Suprapubic skin (tissue), 4 donors: Measurements from ENCODE around the gene CD4. TPM values are rescaled to one million over a fixed set of nuclear protein-coding genes. Genes with fewer than 3 reads are reported as not detected.
A peak's percentile ranks its signal among the peaks of the same experiment; 100 is the strongest.

Experiments used
- DNase-seq, 2 donors: peaks; one replicate each; pipeline ENCODE4 v3.0.0-alpha.2; 2019; ENCODE audit warnings: low spot score in 2 of 2
- H3K27ac ChIP-seq: fragments of 200-600 bp; sonication (generic); one replicate; pipeline ENCODE4 v1.5.1; 2019
- H3K27me3 ChIP-seq: fragments of 200-600 bp; sonication (generic); one replicate; pipeline ENCODE4 v1.5.1; 2019
- H3K36me3 ChIP-seq: fragments of 200-600 bp; sonication (generic); one replicate; pipeline ENCODE4 v1.5.1; 2019
- H3K4me1 ChIP-seq: fragments of 200-600 bp; sonication (generic); one replicate; pipeline ENCODE4 v1.5.1; 2019
- H3K4me3 ChIP-seq: fragments of 200-600 bp; sonication (generic); one replicate; pipeline ENCODE4 v1.5.1; 2019; ENCODE audit warnings: mild to moderate bottlenecking
- H3K9me3 ChIP-seq: fragments of 200-600 bp; sonication (generic); one replicate; pipeline ENCODE4 v1.5.1; 2019
- CTCF ChIP-seq, 2 donors: fragments of 200-600 bp in 1 of 2; fragments of 450-650 bp in 1 of 2; sonication (generic) in 1 of 2; IDR thresholded peaks; one replicate each; pipeline ENCODE4 v1.5.1; 2016 to 2019; ENCODE audit warnings: antibody characterized with exemption in 2 of 2, mild to moderate bottlenecking in 1 of 2, moderate library complexity in 1 of 2
- EP300 ChIP-seq: sonication (generic); formaldehyde crosslinking; IDR thresholded peaks from one replicate; pipeline ENCODE4 v1.6.1; 2017; ENCODE audit warnings: antibody characterized with exemption
- POLR2A ChIP-seq, 2 donors: fragments of 450-650 bp; IDR thresholded peaks; one replicate each; pipeline ENCODE4 v1.6.1; 2017; ENCODE audit warnings: antibody characterized with exemption in 2 of 2, mild to moderate bottlenecking in 2 of 2, moderate library complexity in 2 of 2
- POLR2AphosphoS5 ChIP-seq, 3 donors: sonication (generic); formaldehyde crosslinking; IDR thresholded peaks; one replicate each; pipeline ENCODE4 v1.6.1; 2017; ENCODE audit warnings: antibody characterized with exemption in 3 of 3
- WGBS: methylation state at CpG from one replicate; pipeline ENCODE4 v1.1.5; 2018; 5-methylcytosine and 5-hydroxymethylcytosine counted together
- total RNA-seq, 4 donors: library from RNA; depleted of rRNA; stranded (reverse); fragments of >200 nt; gene quantifications; one replicate each; pipeline ENCODE4 v1.1.0, GENCODE V29; 2016

CD4 gene
- total RNA-seq, 4 donors from 2014 or later: 2.5 to 5.4 (median 3.9) TPM

DNA sequence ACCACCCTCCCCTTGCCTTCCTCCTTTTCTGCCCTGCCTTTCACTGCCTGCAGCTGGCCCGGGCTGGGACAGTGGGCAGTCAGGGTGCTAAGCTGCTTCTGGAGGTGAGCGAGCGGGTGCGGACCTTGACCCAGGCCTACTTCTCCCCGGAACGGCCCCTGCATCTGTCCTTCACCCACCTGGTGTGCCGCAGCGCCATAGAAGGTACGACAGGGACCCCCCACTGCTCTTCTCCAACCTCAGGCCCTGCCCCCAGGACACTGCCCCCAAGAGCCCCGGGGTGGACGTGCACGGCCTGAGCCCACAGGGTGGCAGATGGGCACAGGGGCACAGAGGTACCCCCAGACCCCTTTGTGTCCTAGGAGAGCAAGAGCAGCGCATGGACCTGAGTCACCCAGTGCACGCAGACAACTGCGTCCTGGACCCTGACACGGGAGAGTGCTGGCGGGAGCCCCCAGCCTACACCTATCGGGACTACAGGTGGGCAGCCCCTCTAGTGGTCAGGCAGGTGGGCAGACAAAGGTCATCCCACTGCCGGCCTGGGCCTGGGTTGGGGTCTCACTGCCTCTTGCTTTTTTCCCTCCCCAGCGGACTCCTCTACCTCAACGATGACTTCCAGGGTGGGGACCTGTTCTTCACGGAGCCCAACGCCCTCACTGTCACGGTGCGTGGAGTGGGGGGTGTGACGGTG lies 48.2 kb downstream of the CD4 start:
- DNase-seq: peak in 1 of 2 donors; percentile 65
- no peaks in the 10 kb centered on the region for H3K4me1 ChIP-seq
- no peak overlapping the region for H3K4me3 ChIP-seq
- H3K27me3 ChIP-seq: no peaks in the 10 kb centered on the region
- H3K27ac ChIP-seq: no peak overlapping the region
- TF ChIP-seq POLR2AphosphoS5 (IDR thresholded peaks at IDR 0.05) (no peak), POLR2A (IDR thresholded peaks at IDR 0.05) (no peak), CTCF (IDR thresholded peaks at IDR 0.05) (no peak), EP300 (no peak)
- WGBS: 93% methylated on average over 15 of the region's 26 CpGs
- H3K9me3 ChIP-seq: no peaks in the 10 kb centered on the region
- H3K36me3 ChIP-seq: peaks cover 44% of the 10 kb centered on the region

DNA sequence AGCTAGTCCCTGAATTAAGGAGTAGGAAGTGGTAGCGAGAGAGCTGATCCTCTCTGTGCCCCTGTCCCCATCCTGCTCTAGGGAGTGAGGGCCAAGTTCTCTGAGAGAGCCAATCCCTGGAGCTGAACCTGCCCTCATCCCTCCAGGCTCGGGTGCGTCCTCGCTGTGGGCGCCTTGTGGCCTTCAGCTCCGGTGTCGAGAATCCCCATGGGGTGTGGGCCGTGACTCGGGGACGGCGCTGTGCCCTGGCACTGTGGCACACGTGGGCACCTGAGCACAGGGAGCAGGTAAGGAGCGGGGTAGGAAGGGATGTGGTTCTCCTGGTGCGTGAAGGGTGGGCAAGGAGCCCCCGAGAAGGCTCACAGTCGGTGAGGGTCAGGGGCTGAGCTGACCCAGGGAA lies 49.5 kb downstream of the CD4 start:
- Histone ChIP-seq H3K27ac (no peak overlapping the region), H3K4me1 (no peaks in the 10 kb centered on the region), H3K27me3 (no peaks in the 10 kb centered on the region), H3K9me3 (no peaks in the 10 kb centered on the region), H3K36me3 (peaks cover 46% of the 10 kb centered on the region), H3K4me3 (no peak overlapping the region)
- TF ChIP-seq EP300: no peak
- TF ChIP-seq POLR2AphosphoS5 (IDR thresholded peaks at IDR 0.05): no peak
- no peak for TF ChIP-seq CTCF (IDR thresholded peaks at IDR 0.05)
- no peak for TF ChIP-seq POLR2A (IDR thresholded peaks at IDR 0.05)
- no peak for DNase-seq
- WGBS: 85% methylated on average over 16 of the region's 16 CpGs

DNA sequence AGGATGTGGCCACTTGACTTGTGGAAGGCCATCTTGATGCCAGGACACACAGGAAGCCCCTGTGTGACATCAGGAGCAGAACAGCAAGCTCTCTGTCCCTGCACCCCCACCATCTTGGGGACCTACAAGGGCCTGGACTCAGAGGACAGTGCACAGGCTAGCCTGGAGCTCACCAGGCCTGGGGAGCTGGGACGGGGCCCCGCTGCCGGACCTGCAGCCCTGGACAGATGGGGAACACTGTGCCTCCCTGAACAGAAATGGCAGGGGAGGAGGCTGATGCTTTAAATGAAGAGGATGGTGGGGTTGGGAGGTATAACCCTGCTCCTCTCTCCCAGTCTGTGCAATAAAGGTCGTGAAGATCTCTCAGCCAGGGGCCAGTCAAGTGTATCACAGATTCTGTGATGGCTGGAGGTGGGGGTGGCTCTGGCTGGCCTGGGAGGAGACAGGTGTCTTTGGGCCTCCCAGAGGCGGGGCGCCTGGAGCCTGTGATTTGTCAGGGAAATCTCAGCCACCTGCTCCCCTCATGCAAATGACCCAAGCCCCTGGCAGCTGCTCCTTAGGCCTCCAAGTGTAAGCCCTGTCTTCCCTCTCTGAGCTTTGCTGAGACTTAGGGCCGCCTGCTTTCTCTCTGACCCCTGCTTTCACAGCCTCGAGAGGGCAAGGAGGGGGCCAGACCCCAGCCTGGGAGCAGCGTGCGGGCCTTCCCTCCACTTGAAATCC lies 50.3 kb downstream of the CD4 start:
- Histone ChIP-seq H3K4me1 (no peaks in the 10 kb centered on the region), H3K27me3 (no peaks in the 10 kb centered on the region), H3K9me3 (no peaks in the 10 kb centered on the region), H3K4me3 (no peak overlapping the region), H3K36me3 (peaks cover 43% of the 10 kb centered on the region), H3K27ac (no peak overlapping the region)
- no peak for DNase-seq
- WGBS: 78% methylated on average over 10 of the region's 10 CpGs
- TF ChIP-seq POLR2AphosphoS5 (IDR thresholded peaks at IDR 0.05): no peak
- no peak for TF ChIP-seq CTCF (IDR thresholded peaks at IDR 0.05)

- no peak for TF ChIP-seq POLR2AphosphoS5 (IDR thresholded peaks at IDR 0.05)
- TF ChIP-seq EP300: no peak
- TF ChIP-seq POLR2A (IDR thresholded peaks at IDR 0.05): no peak
- no peak for TF ChIP-seq CTCF (IDR thresholded peaks at IDR 0.05)
- Histone ChIP-seq H3K36me3 (peaks cover 46% of the 10 kb centered on the region), H3K27ac (no peak overlapping the region)
These were observed 51.0 kb downstream of the CD4 start for GRCh38 chr12:6840330-6840729.

DNA sequence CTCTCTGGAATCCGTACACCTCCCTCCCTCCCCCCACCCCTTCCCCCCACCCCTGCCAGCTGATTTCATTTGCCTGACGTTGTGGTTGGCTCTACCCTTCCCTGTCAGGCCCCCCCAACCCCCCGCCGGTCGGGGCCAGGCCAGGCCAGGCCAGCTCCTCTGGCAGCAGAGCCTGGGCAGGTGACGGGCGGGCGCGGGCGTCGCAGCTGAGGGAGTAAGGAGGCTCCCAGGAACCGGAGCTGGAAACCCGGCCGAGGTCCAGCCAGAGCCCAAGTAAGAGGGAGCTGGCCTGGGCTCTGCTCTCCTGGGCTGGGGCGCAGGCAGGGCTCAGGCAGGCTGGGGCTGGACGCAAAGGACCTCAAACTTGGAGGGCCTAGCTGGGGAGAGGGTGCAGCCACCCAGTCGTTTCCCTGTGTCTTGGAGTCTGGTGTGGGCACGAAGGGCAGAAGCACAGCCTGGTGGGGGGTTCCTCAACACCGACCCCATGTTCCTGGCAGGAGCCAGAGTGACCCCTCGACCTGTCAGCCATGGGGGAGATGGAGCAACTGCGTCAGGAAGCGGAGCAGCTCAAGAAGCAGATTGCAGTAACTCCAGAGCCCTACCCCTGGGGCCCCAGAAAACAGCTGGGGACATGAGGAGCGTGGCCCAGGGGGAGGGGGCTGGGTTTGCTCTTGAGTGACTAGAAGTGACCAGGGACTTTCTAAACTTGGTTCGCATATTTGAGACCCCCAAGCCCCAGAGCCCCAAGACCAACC lies 51.6 kb downstream of the CD4 start, which contains the start of gene GNB3:
Gene GNB3 (plus strand): TSS at position 165 of the 755 bp plus-strand sequence. CDS start 363 bp downstream, at position 528.
- Histone ChIP-seq H3K27ac (no peak within 1 kb of the TSS), H3K36me3 (peaks cover 53% of the 10 kb centered on the region), H3K9me3 (no peaks in the 10 kb centered on the region), H3K27me3 (no peaks in the 10 kb centered on the region), H3K4me1 (no peaks in the 10 kb centered on the region), H3K4me3 (no peak within 1 kb of the TSS)
- TF ChIP-seq POLR2A (IDR thresholded peaks at IDR 0.05) (no peak), CTCF (IDR thresholded peaks at IDR 0.05) (no peak), POLR2AphosphoS5 (IDR thresholded peaks at IDR 0.05) (no peak), EP300 (no peak)
- no peak for DNase-seq
- 67% methylated on average over 14 of the region's 24 CpGs for WGBS

More at GRCh38 chr12:6840330-6840729, 51.0 kb downstream of the CD4 start:
- no peak overlapping the region for H3K4me3 ChIP-seq
- WGBS: 93% methylated on average over 1 of the region's 1 CpG
- DNase-seq: no peak
- no peaks in the 10 kb centered on the region for H3K27me3 ChIP-seq
- H3K9me3 ChIP-seq: no peaks in the 10 kb centered on the region
- no peaks in the 10 kb centered on the region for H3K4me1 ChIP-seq
